Measurements from ENCODE around the gene NCS1. TPM values are rescaled to one million over a fixed set of nuclear protein-coding genes. Genes with fewer than 3 reads are reported as not detected.
A peak's percentile ranks its signal among the peaks of the same experiment; 100 is the strongest.

The NCS1 gene
- total and polyA plus RNA-seq, 2 of the 8 experiments (the other 6 are each of a cell fraction or from before 2014, with no cell fraction given) = 34.7 to 47.6 TPM

GRCh38 chr9:130215341-130216119 lies 43.3 kb downstream of the NCS1 start:
- H3K4me3 ChIP-seq (ENCODE audit: extremely low read depth in 1 of 4, insufficient read depth in 2 of 4, low read depth in 3 of 4, low read length in 4 of 4) = no peak overlapping the region
- peaks cover 0 to 5% of the 10 kb centered on the region in 2 experiments for H4K20me1 ChIP-seq (replicated peaks in 1 of 2; ENCODE audit: control insufficient read depth in 1 of 2, insufficient read depth in 2 of 2, low read length in 2 of 2)
- no peak overlapping the region for H3K18ac ChIP-seq (ENCODE audit: extremely low read depth, low read length)
- no peak for TF ChIP-seq SP2 (IDR thresholded peaks at IDR 0.05; ENCODE audit: low read length)
- no peak for TF ChIP-seq TAF7 (optimal IDR thresholded peaks at IDR 0.05; ENCODE audit: borderline replicate concordance, low read depth, low read length)
- TF ChIP-seq SP4 (IDR thresholded peaks at IDR 0.05; ENCODE audit: low read length) = no peak
- no peak for TF ChIP-seq RFX5 (IDR thresholded peaks at IDR 0.05; ENCODE audit: borderline replicate concordance, low read depth, low read length)
- no peak for TF ChIP-seq MAX (IDR thresholded peaks at IDR 0.05)
- H3K9ac ChIP-seq (replicated peaks in 1 of 4; ENCODE audit: extremely low read depth in 1 of 4, low read depth in 3 of 4, low read length in 3 of 4) = no peak overlapping the region
- FAIRE-seq = no peak
- H4K91ac ChIP-seq (replicated peaks; ENCODE audit: insufficient read length, low read length) = no peak overlapping the region
- 89% methylated on average over 12 of the region's 16 CpGs; no CpG with 5 or more reads in 1 of the 2 experiments for WGBS, 2 experiments (ENCODE audit: extremely low coverage in 1 of 2, insufficient coverage in 1 of 2, insufficient read length in 1 of 2, insufficient replicate concordance in 2 of 2, low coverage in 1 of 2, low lambda C conversion rate in 2 of 2, missing lambda C conversion rate in 1 of 2)
- peaks cover 0 to 7% (median 2%) of the 10 kb centered on the region in 4 experiments; a peak in 4 of 8 replicates for H3K36me3 ChIP-seq (ENCODE audit: control insufficient read depth in 2 of 4, insufficient read depth in 4 of 4, low read length in 3 of 4)
- POLR2A ChIA-PET (ENCODE audit: partially characterized antibody) = no interaction called here
- no peak overlapping the region for H3K4ac ChIP-seq (replicated peaks; ENCODE audit: insufficient read length, low read depth, low read length)
- CTCF ChIA-PET (ENCODE audit: partially characterized antibody) = interaction anchor here (0.7 to 1.4 kb wide), 2 partner anchors 52 to 101 kb away, joined by 3 read pairs; no protein-coding TSS in a partner anchor
- no peak overlapping the region for H3K14ac ChIP-seq (ENCODE audit: insufficient read length)
- peaks cover 5% of the 10 kb centered on the region; the same call in 1 of the 2 replicates for H3K79me1 ChIP-seq (ENCODE audit: low read depth, low read length)
- H3K23ac ChIP-seq (ENCODE audit: insufficient read length) = no peak overlapping the region
- 0 out of 2 replicates have a peak overlapping the region, but pooled peaks have one; percentile 2 for H2BK12ac ChIP-seq (ENCODE audit: low read depth, low read length)
- no peaks in the 10 kb centered on the region; a peak in 1 of 4 replicates for H3K79me2 ChIP-seq (ENCODE audit: control insufficient read depth in 1 of 2, insufficient read depth in 2 of 2, low read length in 2 of 2)
- no peak overlapping the region for H3K4me2 ChIP-seq (ENCODE audit: insufficient read depth in 1 of 2, low read depth in 2 of 2, low read length in 2 of 2)
- H2BK20ac ChIP-seq (ENCODE audit: low read length) = no peak overlapping the region
- no peaks in the 10 kb centered on the region for H3K27me3 ChIP-seq (replicated peaks in 1 of 4; ENCODE audit: control insufficient read depth in 3 of 4, extremely low read depth in 1 of 4, insufficient read depth in 3 of 4, low read length in 3 of 4)
- H4K8ac ChIP-seq (ENCODE audit: extremely low read depth, insufficient read depth, low read length) = no peak overlapping the region
- H3K4me1 ChIP-seq (replicated peaks in 1 of 4; ENCODE audit: control insufficient read depth in 3 of 4, insufficient read depth in 4 of 4, low read length in 3 of 4) = peaks cover 0 to 22% (median 6%) of the 10 kb centered on the region in 4 experiments; a peak in 6 of 7 replicates
- H2BK120ac ChIP-seq (replicated peaks; ENCODE audit: low read depth, low read length) = no peak overlapping the region
- H3K23me2 ChIP-seq (ENCODE audit: low read depth, low read length) = no peaks in the 10 kb centered on the region
- no peak overlapping the region for H2AK5ac ChIP-seq (ENCODE audit: low read depth, low read length)
- H3K9me3 ChIP-seq (ENCODE audit: insufficient read depth in 2 of 2, low read depth in 1 of 2, low read length in 1 of 2) = no peaks in the 10 kb centered on the region
- no peak overlapping the region for H2BK5ac ChIP-seq (ENCODE audit: low read depth, low read length)
- H2BK15ac ChIP-seq (ENCODE audit: low read length) = 0 out of 2 replicates have a peak overlapping the region, but pooled peaks have one; percentile 9
- H4K5ac ChIP-seq (ENCODE audit: insufficient read length, low read depth, low read length) = no peak overlapping the region
- H3K27ac ChIP-seq (ENCODE audit: low read depth, low read length) = no peak overlapping the region
- no peak for DNase-seq (ENCODE audit: low read depth in 1 of 2, low spot score in 2 of 2)
- H3K56ac ChIP-seq (replicated peaks; ENCODE audit: insufficient read length, low read depth, low read length) = no peak overlapping the region
- no peak overlapping the region for H2AFZ ChIP-seq (ENCODE audit: low read length)

Data from H1 (cell line).